Liver (tissue), 9 donors: ENCODE measurements around the gene CEACAM19. TPM values are rescaled to one million over a fixed set of nuclear protein-coding genes. Genes with fewer than 3 reads are reported as not detected.

ENCODE experiments used
- DNase-seq: peaks from one replicate; pipeline ENCODE4 v3.0.0-alpha.2; 2017; ENCODE audit warnings: low spot score
- H3K27ac ChIP-seq, 2 donors: one replicate each; pipeline ENCODE4 v1.7.0; 2013; ENCODE audit warnings: inconsistent platforms in 2 of 2, low read length in 2 of 2, control low read depth in 1 of 2, low read depth in 1 of 2, mild to moderate bottlenecking in 1 of 2
- H3K27me3 ChIP-seq, 4 donors: one replicate each; pipeline versions ENCODE4 v1.6.1 to v1.7.0; 2013; ENCODE audit warnings: low read length in 3 of 4, inconsistent platforms in 1 of 4, mild to moderate bottlenecking in 1 of 4, moderate library complexity in 1 of 4; ENCODE audit not compliant: control insufficient read depth in 4 of 4, insufficient read depth in 4 of 4
- H3K36me3 ChIP-seq, 4 donors: one replicate each; pipeline versions ENCODE4 v1.6.1 to v1.7.0; 2013; ENCODE audit warnings: low read length in 3 of 4, mild to moderate bottlenecking in 3 of 4, low read depth in 1 of 4, moderate library complexity in 1 of 4; ENCODE audit not compliant: control insufficient read depth in 4 of 4, insufficient read depth in 3 of 4
- H3K4me1 ChIP-seq, 4 donors: one replicate each; pipeline versions ENCODE4 v1.6.1 to v1.7.0; 2013; ENCODE audit warnings: low read length in 3 of 4, mild to moderate bottlenecking in 3 of 4, moderate library complexity in 1 of 4; ENCODE audit not compliant: control insufficient read depth in 4 of 4, insufficient read depth in 4 of 4
- H3K4me3 ChIP-seq, 3 donors: one replicate each; pipeline versions ENCODE4 v1.6.1 to v1.7.0; 2013; ENCODE audit warnings: low read length in 3 of 3, control low read depth in 1 of 3, low read depth in 1 of 3, mild to moderate bottlenecking in 1 of 3
- H3K9ac ChIP-seq, 2 donors: one replicate each; pipeline ENCODE4 v1.7.0; 2013; ENCODE audit warnings: low read length in 2 of 2, mild to moderate bottlenecking in 2 of 2, moderate library complexity in 2 of 2, control low read depth in 1 of 2, low read depth in 1 of 2
- H3K9me3 ChIP-seq, 4 donors: one replicate each; pipeline versions ENCODE4 v1.6.1 to v1.7.0; 2013; ENCODE audit warnings: low read length in 3 of 4; ENCODE audit not compliant: control insufficient read depth in 4 of 4
- ATF3 ChIP-seq: IDR thresholded peaks from 2 replicates; pipeline ENCODE4 v1.6.1; 2016; ENCODE audit warnings: antibody characterized with exemption
- FOXA2 ChIP-seq: IDR thresholded peaks from 2 replicates; pipeline ENCODE4 v1.6.1; 2016; ENCODE audit warnings: antibody characterized with exemption
- GABPA ChIP-seq, 2 donors: IDR thresholded peaks in 1 of 2; conservative IDR thresholded peaks in 1 of 2; 2 replicates each; pipeline ENCODE4 v1.6.1; 2016; ENCODE audit warnings: antibody characterized with exemption in 2 of 2, mild to moderate bottlenecking in 1 of 2, moderate library complexity in 1 of 2
- HNF4A ChIP-seq, 2 donors: conservative IDR thresholded peaks; 2 replicates each; pipeline ENCODE4 v1.6.1; 2016; ENCODE audit warnings: antibody characterized with exemption in 2 of 2, mild to moderate bottlenecking in 2 of 2
- HNF4G ChIP-seq: IDR thresholded peaks from 2 replicates; pipeline ENCODE4 v1.6.1; 2016; ENCODE audit warnings: antibody characterized with exemption
- JUND ChIP-seq, 2 donors: IDR thresholded peaks; 2 replicates each; pipeline ENCODE4 v1.6.1; 2016; ENCODE audit warnings: antibody characterized with exemption in 2 of 2
- MAX ChIP-seq: IDR thresholded peaks from 2 replicates; pipeline ENCODE4 v1.6.1; 2016; ENCODE audit warnings: antibody characterized with exemption
- NR2F2 ChIP-seq: IDR thresholded peaks from 2 replicates; pipeline ENCODE4 v1.6.1; 2016; ENCODE audit warnings: antibody characterized with exemption
- RXRA ChIP-seq, 2 donors: IDR thresholded peaks; 2 replicates each; pipeline ENCODE4 v1.6.1; 2017 to 2018; ENCODE audit warnings: antibody characterized with exemption in 2 of 2, mild to moderate bottlenecking in 1 of 2
- SP1 ChIP-seq: IDR thresholded peaks from 2 replicates; pipeline ENCODE4 v1.6.1; 2018; ENCODE audit warnings: antibody characterized with exemption, mild to moderate bottlenecking
- TAF1 ChIP-seq: conservative IDR thresholded peaks from 2 replicates; pipeline ENCODE4 v1.6.1; 2016; ENCODE audit warnings: antibody characterized with exemption, mild to moderate bottlenecking
- WGBS: extraction: QIAGEN DNeasy Blood & Tissue Kit; methylation state at CpG from one replicate; pipeline ENCODE4 v1.1.7; 2013; 5-methylcytosine and 5-hydroxymethylcytosine counted together
- polyA plus RNA-seq, 2 donors: library from polyadenylated mRNA; stranded (reverse) in 1 of 2; unstranded in 1 of 2; fragments of 200-250 nt in 1 of 2; fragments of >200 nt in 1 of 2; fragmentation: Nextera tagmentation in 1 of 2; extraction: Ambion mirVana in 1 of 2; gene quantifications; one replicate each; pipeline versions ENCODE4 v1.2.1 to v1.2.3, GENCODE V29; 2013 to 2015
- total RNA-seq, 2 donors: library from RNA; depleted of rRNA; stranded (reverse); fragments of >200 nt; gene quantifications; one replicate each; pipeline ENCODE4 v1.2.3, GENCODE V29; 2014
- TF ChIP-seq, protein P1 (sequence below): IDR thresholded peaks from 2 replicates; pipeline ENCODE4 v1.6.1; 2016; ENCODE audit warnings: antibody characterized with exemption, mild to moderate bottlenecking
- TF ChIP-seq, protein P2 (sequence below): IDR thresholded peaks from 2 replicates; pipeline ENCODE4 v1.6.1; 2016; ENCODE audit warnings: antibody characterized with exemption
- TF ChIP-seq, protein P3 (sequence below): fragments of 150-350 bp; IDR thresholded peaks from 2 replicates; pipeline ENCODE4 v1.5.1; 2017; ENCODE audit warnings: improper control_type of control experiment, low read depth, low read length; ENCODE audit not compliant: missing input control
- donor health status: healthy.
- donor health status: healthy.
- donor health status: healthy.
- donor health status: healthy.
- donor health status: healthy.

The CEACAM19 gene
- total and polyA plus RNA-seq, 4 donors: 0.75 to 2.6 (median 1.3) TPM

GRCh38 chr19:44703336-44704078 is 32.2 kb downstream of the CEACAM19 start:
- no peak for DNase-seq

More at GRCh38 chr19:44703336-44704078, 32.2 kb downstream of the CEACAM19 start:
- TF ChIP-seq HNF4A (conservative IDR thresholded peaks at IDR 0.05) (no peak), HNF4G (no peak), TAF1 (no peak), NR2F2 (no peak), SP1 (no peak), FOXA2 (no peak), RXRA (IDR thresholded peaks at IDR 0.05) (no peak), ATF3 (no peak), MAX (no peak), GABPA (IDR thresholded peaks at IDR 0.05 in 1 of 2, conservative IDR thresholded peaks at IDR 0.05 in 1 of 2) (no peak), JUND (IDR thresholded peaks at IDR 0.05) (no peak)
- TF ChIP-seq, protein P1, sequence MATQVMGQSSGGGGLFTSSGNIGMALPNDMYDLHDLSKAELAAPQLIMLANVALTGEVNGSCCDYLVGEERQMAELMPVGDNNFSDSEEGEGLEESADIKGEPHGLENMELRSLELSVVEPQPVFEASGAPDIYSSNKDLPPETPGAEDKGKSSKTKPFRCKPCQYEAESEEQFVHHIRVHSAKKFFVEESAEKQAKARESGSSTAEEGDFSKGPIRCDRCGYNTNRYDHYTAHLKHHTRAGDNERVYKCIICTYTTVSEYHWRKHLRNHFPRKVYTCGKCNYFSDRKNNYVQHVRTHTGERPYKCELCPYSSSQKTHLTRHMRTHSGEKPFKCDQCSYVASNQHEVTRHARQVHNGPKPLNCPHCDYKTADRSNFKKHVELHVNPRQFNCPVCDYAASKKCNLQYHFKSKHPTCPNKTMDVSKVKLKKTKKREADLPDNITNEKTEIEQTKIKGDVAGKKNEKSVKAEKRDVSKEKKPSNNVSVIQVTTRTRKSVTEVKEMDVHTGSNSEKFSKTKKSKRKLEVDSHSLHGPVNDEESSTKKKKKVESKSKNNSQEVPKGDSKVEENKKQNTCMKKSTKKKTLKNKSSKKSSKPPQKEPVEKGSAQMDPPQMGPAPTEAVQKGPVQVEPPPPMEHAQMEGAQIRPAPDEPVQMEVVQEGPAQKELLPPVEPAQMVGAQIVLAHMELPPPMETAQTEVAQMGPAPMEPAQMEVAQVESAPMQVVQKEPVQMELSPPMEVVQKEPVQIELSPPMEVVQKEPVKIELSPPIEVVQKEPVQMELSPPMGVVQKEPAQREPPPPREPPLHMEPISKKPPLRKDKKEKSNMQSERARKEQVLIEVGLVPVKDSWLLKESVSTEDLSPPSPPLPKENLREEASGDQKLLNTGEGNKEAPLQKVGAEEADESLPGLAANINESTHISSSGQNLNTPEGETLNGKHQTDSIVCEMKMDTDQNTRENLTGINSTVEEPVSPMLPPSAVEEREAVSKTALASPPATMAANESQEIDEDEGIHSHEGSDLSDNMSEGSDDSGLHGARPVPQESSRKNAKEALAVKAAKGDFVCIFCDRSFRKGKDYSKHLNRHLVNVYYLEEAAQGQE: no peak
- TF ChIP-seq, protein P2, sequence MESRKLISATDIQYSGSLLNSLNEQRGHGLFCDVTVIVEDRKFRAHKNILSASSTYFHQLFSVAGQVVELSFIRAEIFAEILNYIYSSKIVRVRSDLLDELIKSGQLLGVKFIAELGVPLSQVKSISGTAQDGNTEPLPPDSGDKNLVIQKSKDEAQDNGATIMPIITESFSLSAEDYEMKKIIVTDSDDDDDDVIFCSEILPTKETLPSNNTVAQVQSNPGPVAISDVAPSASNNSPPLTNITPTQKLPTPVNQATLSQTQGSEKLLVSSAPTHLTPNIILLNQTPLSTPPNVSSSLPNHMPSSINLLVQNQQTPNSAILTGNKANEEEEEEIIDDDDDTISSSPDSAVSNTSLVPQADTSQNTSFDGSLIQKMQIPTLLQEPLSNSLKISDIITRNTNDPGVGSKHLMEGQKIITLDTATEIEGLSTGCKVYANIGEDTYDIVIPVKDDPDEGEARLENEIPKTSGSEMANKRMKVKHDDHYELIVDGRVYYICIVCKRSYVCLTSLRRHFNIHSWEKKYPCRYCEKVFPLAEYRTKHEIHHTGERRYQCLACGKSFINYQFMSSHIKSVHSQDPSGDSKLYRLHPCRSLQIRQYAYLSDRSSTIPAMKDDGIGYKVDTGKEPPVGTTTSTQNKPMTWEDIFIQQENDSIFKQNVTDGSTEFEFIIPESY: no peak
- TF ChIP-seq, protein P3, sequence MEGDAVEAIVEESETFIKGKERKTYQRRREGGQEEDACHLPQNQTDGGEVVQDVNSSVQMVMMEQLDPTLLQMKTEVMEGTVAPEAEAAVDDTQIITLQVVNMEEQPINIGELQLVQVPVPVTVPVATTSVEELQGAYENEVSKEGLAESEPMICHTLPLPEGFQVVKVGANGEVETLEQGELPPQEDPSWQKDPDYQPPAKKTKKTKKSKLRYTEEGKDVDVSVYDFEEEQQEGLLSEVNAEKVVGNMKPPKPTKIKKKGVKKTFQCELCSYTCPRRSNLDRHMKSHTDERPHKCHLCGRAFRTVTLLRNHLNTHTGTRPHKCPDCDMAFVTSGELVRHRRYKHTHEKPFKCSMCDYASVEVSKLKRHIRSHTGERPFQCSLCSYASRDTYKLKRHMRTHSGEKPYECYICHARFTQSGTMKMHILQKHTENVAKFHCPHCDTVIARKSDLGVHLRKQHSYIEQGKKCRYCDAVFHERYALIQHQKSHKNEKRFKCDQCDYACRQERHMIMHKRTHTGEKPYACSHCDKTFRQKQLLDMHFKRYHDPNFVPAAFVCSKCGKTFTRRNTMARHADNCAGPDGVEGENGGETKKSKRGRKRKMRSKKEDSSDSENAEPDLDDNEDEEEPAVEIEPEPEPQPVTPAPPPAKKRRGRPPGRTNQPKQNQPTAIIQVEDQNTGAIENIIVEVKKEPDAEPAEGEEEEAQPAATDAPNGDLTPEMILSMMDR: no peak
- no peaks in the 10 kb centered on the region for H3K36me3 ChIP-seq
- no peak overlapping the region for H3K27ac ChIP-seq
- H3K4me3 ChIP-seq: no peak overlapping the region
- H3K9ac ChIP-seq: no peak overlapping the region
- H3K27me3 ChIP-seq: no peaks in the 10 kb centered on the region
- whole genome bisulfite sequencing: 94% methylated on average over 28 of the region's 28 CpGs
- no peaks in the 10 kb centered on the region for H3K9me3 ChIP-seq
- H3K4me1 ChIP-seq: peaks cover 0 to under 1% (median 0%) of the 10 kb centered on the region in 4 donors
